Smooth muscle cell (in vitro differentiated cells): ENCODE data around the gene XXYLT1. TPM values are rescaled to one million over a fixed set of nuclear protein-coding genes. Genes with fewer than 3 reads are reported as not detected.
A peak's percentile ranks its signal among the peaks of the same experiment; 100 is the strongest.

Experiments
- DNase-seq: peaks from one replicate; lab custom pipeline; 2025; ENCODE audit not compliant: unreplicated experiment; lab: John Stamatoyannopoulos, UW
- H2AFZ ChIP-seq: fragments of 200-600 bp; sonication (generic); 2 replicates; pipeline ENCODE4 v1.6.0; 2016; ENCODE audit warnings: antibody characterized with exemption, low read depth, mild to moderate bottlenecking
- H3F3A ChIP-seq: fragments of 200-600 bp; sonication (generic); 2 replicates; pipeline ENCODE4 v1.6.0; 2017; ENCODE audit warnings: antibody characterized with exemption, low read depth
- H3K27ac ChIP-seq: fragments of 200-600 bp; sonication (generic); 2 replicates; pipeline ENCODE4 v1.5.1; 2016; ENCODE audit warnings: low read depth, mild to moderate bottlenecking
- H3K27me3 ChIP-seq: fragments of 200-600 bp; sonication (generic); 2 replicates; pipeline ENCODE4 v1.6.1; 2016; ENCODE audit warnings: low read depth, mild to moderate bottlenecking
- H3K36me3 ChIP-seq: fragments of 200-600 bp; sonication (generic); 2 replicates; pipeline ENCODE4 v1.5.1; 2016; ENCODE audit warnings: low read depth
- H3K4me1 ChIP-seq: fragments of 200-600 bp; sonication (generic); 2 replicates; pipeline ENCODE4 v1.5.1; 2016; ENCODE audit warnings: low read depth
- H3K4me2 ChIP-seq: fragments of 200-600 bp; sonication (generic); 2 replicates; pipeline ENCODE4 v1.6.0; 2016; ENCODE audit warnings: mild to moderate bottlenecking
- H3K4me3 ChIP-seq: fragments of 200-600 bp; sonication (generic); 2 replicates; pipeline ENCODE4 v1.5.1; 2016; ENCODE audit warnings: mild to moderate bottlenecking
- H3K79me2 ChIP-seq: fragments of 200-600 bp; sonication (generic); 2 replicates; pipeline ENCODE4 v1.6.0; 2016; ENCODE audit warnings: low read depth, mild to moderate bottlenecking
- H3K9ac ChIP-seq: fragments of 200-600 bp; sonication (generic); 2 replicates; pipeline ENCODE4 v1.6.0; 2016; ENCODE audit warnings: low read depth
- H3K9me3 ChIP-seq: fragments of 200-600 bp; sonication (generic); replicated peaks from 2 replicates; pipeline ENCODE4 v1.5.1; 2016; ENCODE audit warnings: low read depth
- H4K20me1 ChIP-seq: fragments of 200-600 bp; sonication (generic); 2 replicates; pipeline ENCODE4 v1.6.0; 2016; ENCODE audit warnings: low read depth
- CTCF ChIP-seq: fragments of 200-600 bp; sonication (generic); IDR thresholded peaks from 2 replicates; pipeline ENCODE4 v1.5.1; 2017; ENCODE audit warnings: borderline replicate concordance, mild to moderate bottlenecking, antibody characterized with exemption; ENCODE audit not compliant: insufficient read depth, poor library complexity, severe bottlenecking
- WGBS: methylation state at CpG from one replicate; pipeline ENCODE4 v1.1.7; 2016; ENCODE audit warnings: low lambda C conversion rate; 5-methylcytosine and 5-hydroxymethylcytosine counted together
- polyA plus RNA-seq: library from polyadenylated mRNA; unstranded; fragments of >200 nt; fragmentation: Nextera tagmentation; extraction: Ambion mirVana; gene quantifications from 2 replicates; pipeline ENCODE4 v1.2.1, GENCODE V29; 2016
- total RNA-seq: library from RNA; depleted of rRNA; stranded (reverse); fragments of >200 nt; gene quantifications from 2 replicates; pipeline ENCODE4 v1.2.3, GENCODE V29; 2014

The XXYLT1 gene
- total and polyA plus RNA-seq, 2 experiments from 2014 or later: 22.2 to 35.4 TPM

GRCh38 chr3:195126056-195126605, 144.8 kb downstream of the XXYLT1 start:
- 98% methylated on average over 14 of the region's 14 CpGs for WGBS
- H3K79me2 ChIP-seq: no peaks in the 10 kb centered on the region
- H3K9ac ChIP-seq: no peak overlapping the region
- TF ChIP-seq CTCF: no peak
- no peaks in the 10 kb centered on the region for H3K27me3 ChIP-seq
- no peak overlapping the region for H3K4me3 ChIP-seq
- H3K4me2 ChIP-seq: no peak overlapping the region
- H2AFZ ChIP-seq: no peak overlapping the region
- H3F3A ChIP-seq: no peaks in the 10 kb centered on the region
- no peak overlapping the region for H3K27ac ChIP-seq
- no peaks in the 10 kb centered on the region for H4K20me1 ChIP-seq
- no peak for DNase-seq
- H3K36me3 ChIP-seq: no peaks in the 10 kb centered on the region
- H3K4me1 ChIP-seq: no peaks in the 10 kb centered on the region
- H3K9me3 ChIP-seq: no peaks in the 10 kb centered on the region

- no peak for DNase-seq
- Histone ChIP-seq H4K20me1 (no peaks in the 10 kb centered on the region), H3K79me2 (no peaks in the 10 kb centered on the region), H3K27ac (no peak overlapping the region), H3K4me1 (no peaks in the 10 kb centered on the region), H3K4me3 (no peak overlapping the region), H3K9ac (no peak overlapping the region), H3K9me3 (no peaks in the 10 kb centered on the region), H3K4me2 (no peak overlapping the region), H3K36me3 (no peaks in the 10 kb centered on the region), H3K27me3 (no peaks in the 10 kb centered on the region), H3F3A (peaks cover under 1% of the 10 kb centered on the region), H2AFZ (no peak overlapping the region)
- WGBS: 96% methylated on average over 11 of the region's 11 CpGs
- TF ChIP-seq CTCF: no peak
Observed at GRCh38 chr3:195125646-195126045, 145.3 kb downstream of the XXYLT1 start.

GRCh38 chr3:195124378-195124992, 146.5 kb downstream of the XXYLT1 start:
- Histone ChIP-seq H2AFZ (no peak overlapping the region), H3K9ac (no peak overlapping the region), H3K36me3 (no peaks in the 10 kb centered on the region), H3K9me3 (no peaks in the 10 kb centered on the region), H3F3A (peaks cover 8% of the 10 kb centered on the region), H3K79me2 (no peaks in the 10 kb centered on the region), H4K20me1 (no peaks in the 10 kb centered on the region), H3K4me3 (no peak overlapping the region), H3K4me1 (peaks cover 8% of the 10 kb centered on the region), H3K4me2 (no peak overlapping the region), H3K27me3 (no peaks in the 10 kb centered on the region), H3K27ac (no peak overlapping the region)
- WGBS: 92% methylated on average over 18 of the region's 18 CpGs
- no peak for DNase-seq
- TF ChIP-seq CTCF: no peak

- H3K27me3 ChIP-seq: no peaks in the 10 kb centered on the region
- 42% methylated on average over 13 of the region's 13 CpGs for WGBS
- no peaks in the 10 kb centered on the region for H3K36me3 ChIP-seq
- H3K9me3 ChIP-seq: no peaks in the 10 kb centered on the region
- H4K20me1 ChIP-seq: no peaks in the 10 kb centered on the region
- H3K9ac ChIP-seq: no peak overlapping the region
- H3K4me1 ChIP-seq: peaks cover 11% of the 10 kb centered on the region
- no peak overlapping the region for H3K27ac ChIP-seq
- no peak overlapping the region for H3K4me3 ChIP-seq
- TF ChIP-seq CTCF: peak; percentile 26
- H3K4me2 ChIP-seq: no peak overlapping the region
- H2AFZ ChIP-seq: no peak overlapping the region
- no peaks in the 10 kb centered on the region for H3K79me2 ChIP-seq
- DNase-seq: no peak
- H3F3A ChIP-seq: peaks cover 14% of the 10 kb centered on the region
Observed at GRCh38 chr3:195123281-195123691, 147.7 kb downstream of the XXYLT1 start.
